SKM-1 treated with dmso at 0.1 percent for 144 hours (cell line): Measurements from ENCODE around the gene IL25.
"Not testable (repeated sequence)": the region's sequence is repeated elsewhere in the genome, so short reads cannot be mapped to it uniquely, and the experiment has no call there.

ENCODE experiments used
- DNase-seq: peaks from one replicate; lab custom pipeline; 2025; ENCODE audit not compliant: unreplicated experiment; lab: John Stamatoyannopoulos, UW

The IL25 gene

GRCh38 chr14:23387916-23388882, 15.6 kb downstream of the IL25 start:
- no peak for DNase-seq

- no peak for DNase-seq
These were observed 16.4 kb downstream of the IL25 start for GRCh38 chr14:23388996-23389395.

- no peak for DNase-seq
These were observed 16.8 kb downstream of the IL25 start for GRCh38 chr14:23389396-23389795.

- not testable (repeated sequence) for DNase-seq
These were observed 17.3 kb downstream of the IL25 start for GRCh38 chr14:23389871-23390270.

- no peak for DNase-seq
These were observed 20.0 kb downstream of the IL25 start for GRCh38 chr14:23392613-23393012.

- DNase-seq = no peak
These were observed 23.5 kb downstream of the IL25 start for GRCh38 chr14:23396126-23396525.

- no peak for DNase-seq
These were observed 24.3 kb downstream of the IL25 start for GRCh38 chr14:23396781-23397407.

GRCh38 chr14:23398348-23398747, 25.7 kb downstream of the IL25 start:
- no peak for DNase-seq

- DNase-seq = no peak
These were observed 26.5 kb downstream of the IL25 start for GRCh38 chr14:23399136-23399535.

- DNase-seq = no peak
These were observed 27.0 kb downstream of the IL25 start for GRCh38 chr14:23399591-23399990.

GRCh38 chr14:23400496-23401149, 28.0 kb downstream of the IL25 start:
- not testable (repeated sequence) for DNase-seq

GRCh38 chr14:23401291-23401690, 28.7 kb downstream of the IL25 start:
- DNase-seq = no peak

GRCh38 chr14:23402296-23403138, 29.9 kb downstream of the IL25 start:
- no peak for DNase-seq

GRCh38 chr14:23403139-23403438, 30.5 kb downstream of the IL25 start:
- no peak for DNase-seq

GRCh38 chr14:23403908-23404307, 31.3 kb downstream of the IL25 start:
- DNase-seq = no peak

GRCh38 chr14:23404331-23404900, 31.8 kb downstream of the IL25 start:
- DNase-seq = no peak

GRCh38 chr14:23405096-23405495, 32.5 kb downstream of the IL25 start:
- DNase-seq = no peak

- no peak for DNase-seq
These were observed 33.0 kb downstream of the IL25 start for GRCh38 chr14:23405516-23406025.

- no peak for DNase-seq
These were observed 33.6 kb downstream of the IL25 start for GRCh38 chr14:23406244-23406643.

- DNase-seq = no peak
These were observed 34.2 kb downstream of the IL25 start for GRCh38 chr14:23406725-23407355.
